Lower lobe of right lung (tissue), 2 donors: ENCODE data around the gene GAN. TPM values are rescaled to one million over a fixed set of nuclear protein-coding genes. Genes with fewer than 3 reads are reported as not detected.

Experiments
- ATAC-seq, 2 donors: fragments of 200-7000 bp; cut with Tn5 transposase; one replicate each; pipeline ENCODE4 v1.9.1; 2020 to 2022; ENCODE audit warnings: mild to moderate bottlenecking in 2 of 2, moderate library complexity in 2 of 2
- DNase-seq: peaks from one replicate; pipeline ENCODE4 v3.0.0-alpha.2; 2020
- H3K27ac ChIP-seq: fragments of 200-600 bp; one replicate; pipeline ENCODE4 v1.8.0; 2022
- H3K27me3 ChIP-seq: fragments of 200-600 bp; one replicate; pipeline ENCODE4 v1.8.0; 2022; ENCODE audit warnings: low read depth
- H3K36me3 ChIP-seq: fragments of 200-600 bp; one replicate; pipeline ENCODE4 v1.8.0; 2022; ENCODE audit warnings: mild to moderate bottlenecking
- H3K4me1 ChIP-seq: fragments of 200-600 bp; one replicate; pipeline ENCODE4 v1.8.0; 2022
- H3K4me3 ChIP-seq: fragments of 200-600 bp; one replicate; pipeline ENCODE4 v1.8.0; 2022; ENCODE audit warnings: mild to moderate bottlenecking
- H3K9me3 ChIP-seq: fragments of 200-600 bp; one replicate; pipeline ENCODE4 v1.8.0; 2022
- CTCF ChIP-seq: fragments of 200-600 bp; IDR thresholded peaks from one replicate; pipeline ENCODE4 v1.8.0; 2022; ENCODE audit warnings: antibody characterized with exemption, mild to moderate bottlenecking
- intact Hi-C: fragments of 100-400 bp; cut with DNase I; formaldehyde crosslinking; loops from one replicate; pipeline ENCODE4 v1.11.0; 2022
- total RNA-seq: library from RNA; stranded (reverse); fragmentation: NEBNext Ultra II Directional; extraction: Animal tissue kit (Norgen Biotek cat#: 25700); gene quantifications from one replicate; pipeline ENCODE4 v1.2.1, GENCODE V29; 2021
- donor health status: DM: no; HTN: yes; CAD: no; lungs with severe emphysema.

The GAN gene
- total RNA-seq, 1 donor from 2014 or later = 6.5 TPM

DNA sequence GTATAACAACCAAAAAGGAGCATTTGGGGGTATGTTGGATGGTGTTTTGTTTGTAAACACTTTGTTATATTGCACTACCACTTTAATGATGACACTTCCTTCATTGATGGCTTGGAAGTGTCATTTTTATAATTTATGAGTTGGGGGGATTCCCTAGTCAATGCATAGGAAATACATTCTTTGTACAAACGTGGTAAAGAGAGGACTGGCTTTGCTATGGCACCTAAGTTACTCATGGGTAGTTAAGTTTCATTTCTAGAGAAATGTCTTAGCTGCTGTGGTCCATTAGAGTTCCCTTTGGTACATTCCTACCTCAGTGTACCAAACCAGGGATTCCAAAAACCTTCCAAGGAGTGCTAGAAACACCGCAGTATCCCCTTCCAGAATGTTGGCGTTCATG is 66.2 kb downstream of the GAN start:
- peaks cover 11% of the 10 kb centered on the region for H3K4me1 ChIP-seq
- H3K27ac ChIP-seq = no peak overlapping the region
- intact Hi-C loops = no loop called here
- DNase-seq (no peak), ATAC-seq (no peak)
- no peaks in the 10 kb centered on the region for H3K9me3 ChIP-seq
- H3K4me3 ChIP-seq = no peak overlapping the region
- no peak for TF ChIP-seq CTCF
- peaks cover 16% of the 10 kb centered on the region for H3K36me3 ChIP-seq
- no peaks in the 10 kb centered on the region for H3K27me3 ChIP-seq

DNA sequence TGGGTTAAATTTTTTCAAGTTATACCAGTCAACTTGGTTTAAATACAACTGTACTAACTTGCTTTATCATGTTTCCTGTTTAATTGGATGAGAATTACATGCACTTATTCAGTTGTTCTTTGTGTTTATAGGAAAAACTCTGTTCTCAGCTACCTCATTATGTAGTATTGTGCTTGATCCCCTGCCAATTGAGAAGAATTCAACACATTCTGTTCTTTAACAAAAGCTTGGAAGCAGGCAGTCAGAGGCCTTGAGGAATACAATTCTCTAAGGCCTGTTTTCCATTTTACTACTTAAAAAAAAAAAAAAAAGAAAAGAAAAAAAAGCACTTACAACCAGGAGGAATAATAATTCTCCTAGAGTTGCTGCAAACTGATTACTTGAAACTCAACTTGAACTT is 69.2 kb downstream of the GAN start:
- H3K27ac ChIP-seq = peak overlapping the region; percentile 34
- H3K4me3 ChIP-seq = no peak overlapping the region
- H3K27me3 ChIP-seq = no peaks in the 10 kb centered on the region
- H3K4me1 ChIP-seq = peaks cover 11% of the 10 kb centered on the region
- DNase-seq (no peak), ATAC-seq (no peak)
- intact Hi-C loops = no loop called here
- H3K9me3 ChIP-seq = no peaks in the 10 kb centered on the region
- no peak for TF ChIP-seq CTCF
- no peaks in the 10 kb centered on the region for H3K36me3 ChIP-seq

- Histone ChIP-seq H3K4me1 (peaks cover 11% of the 10 kb centered on the region), H3K27ac (peak overlapping the region; percentile 34), H3K36me3 (no peaks in the 10 kb centered on the region), H3K4me3 (no peak overlapping the region), H3K9me3 (no peaks in the 10 kb centered on the region), H3K27me3 (no peaks in the 10 kb centered on the region)
- no peak for ATAC-seq
- no peak for DNase-seq
- intact Hi-C loops = no loop called here
- TF ChIP-seq CTCF = no peak
Measured at GRCh38 chr16:81385031-81385756, 70.4 kb downstream of the GAN start.

DNA sequence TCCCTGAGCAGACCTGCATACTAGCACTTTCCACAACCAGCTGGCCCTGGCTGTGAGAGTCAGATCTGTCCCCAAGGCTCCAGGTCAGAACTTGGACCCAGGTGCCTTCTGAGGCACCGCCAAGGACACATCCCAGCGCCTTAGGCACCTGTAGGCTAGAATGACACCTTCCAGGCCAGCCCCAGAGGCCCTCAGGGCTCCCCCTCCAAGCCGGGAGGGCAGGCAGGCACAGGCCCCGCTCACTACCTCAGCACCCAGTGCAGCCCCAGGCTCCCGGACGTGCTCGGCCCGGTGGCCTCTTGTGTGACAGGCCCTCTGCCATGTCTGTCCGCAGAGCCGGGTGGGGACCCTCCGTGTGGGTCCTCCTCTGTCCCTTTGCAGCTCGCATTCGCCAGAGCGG is 73.6 kb downstream of the GAN start:
- ATAC-seq (no peak), DNase-seq (no peak)
- Histone ChIP-seq H3K4me3 (no peak overlapping the region), H3K36me3 (peaks cover 5% of the 10 kb centered on the region), H3K27me3 (no peaks in the 10 kb centered on the region), H3K27ac (no peak overlapping the region), H3K9me3 (no peaks in the 10 kb centered on the region), H3K4me1 (peaks cover 11% of the 10 kb centered on the region)
- intact Hi-C loops = no loop called here
- TF ChIP-seq CTCF = no peak

- no peak overlapping the region for H3K27ac ChIP-seq
- no peak for TF ChIP-seq CTCF
- intact Hi-C loops = no loop called here
- no peaks in the 10 kb centered on the region for H3K27me3 ChIP-seq
- peaks cover 5% of the 10 kb centered on the region for H3K36me3 ChIP-seq
- ATAC-seq = no peak
- H3K4me1 ChIP-seq = peaks cover 6% of the 10 kb centered on the region
- H3K4me3 ChIP-seq = no peak overlapping the region
- DNase-seq = no peak
- H3K9me3 ChIP-seq = no peaks in the 10 kb centered on the region
Measured at GRCh38 chr16:81390840-81391239, 76.1 kb downstream of the GAN start.
